Activated CD4-positive, CD25-positive, alpha-beta regulatory T cell treated with anti-CD3 and anti-CD28 coated beads, Interleukin-2, amount 50 U/mL, for 16 hours (primary cell): Measurements from ENCODE around the gene STRA6.

Source experiments
- DNase-seq: peaks from one replicate; pipeline ENCODE4 v3.0.0-alpha.2; 2020; ENCODE audit warnings: low read depth, low spot score

Gene STRA6

DNA sequence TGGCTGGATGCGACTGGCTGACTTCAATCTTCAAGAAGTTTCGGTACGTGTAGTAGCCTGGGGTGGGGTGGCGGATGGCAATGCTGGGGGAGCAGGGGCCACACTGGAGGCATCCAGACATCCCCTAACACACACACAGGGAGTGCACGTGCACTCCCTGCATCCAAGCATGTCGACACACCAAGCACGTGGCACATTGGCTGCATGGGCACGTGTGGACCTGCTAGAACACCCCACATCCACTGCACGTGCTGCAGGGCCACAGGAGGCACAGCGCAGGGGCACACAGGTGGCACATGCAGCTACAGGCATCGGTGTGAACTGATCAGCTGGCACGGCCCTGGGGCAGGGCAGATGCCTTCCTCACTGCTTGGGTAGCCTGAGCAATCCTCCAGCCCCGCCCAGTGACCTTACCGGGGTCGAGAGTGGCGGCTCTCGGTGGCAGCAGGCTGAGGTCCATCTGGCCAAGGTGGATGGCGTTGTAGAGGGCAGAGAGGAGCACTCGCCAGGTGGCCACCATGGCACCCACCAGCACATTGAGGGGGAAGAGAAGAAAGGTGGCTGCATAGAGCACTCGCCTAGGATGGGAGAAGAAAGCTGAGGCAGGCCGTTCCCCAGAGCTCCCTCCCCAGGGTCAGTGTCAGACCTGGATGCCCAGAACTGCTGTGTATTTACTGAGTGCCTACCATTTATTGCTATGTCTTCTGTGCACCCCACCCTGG, 21.5 kb downstream of the STRA6 start:
- no peak for DNase-seq

DNA sequence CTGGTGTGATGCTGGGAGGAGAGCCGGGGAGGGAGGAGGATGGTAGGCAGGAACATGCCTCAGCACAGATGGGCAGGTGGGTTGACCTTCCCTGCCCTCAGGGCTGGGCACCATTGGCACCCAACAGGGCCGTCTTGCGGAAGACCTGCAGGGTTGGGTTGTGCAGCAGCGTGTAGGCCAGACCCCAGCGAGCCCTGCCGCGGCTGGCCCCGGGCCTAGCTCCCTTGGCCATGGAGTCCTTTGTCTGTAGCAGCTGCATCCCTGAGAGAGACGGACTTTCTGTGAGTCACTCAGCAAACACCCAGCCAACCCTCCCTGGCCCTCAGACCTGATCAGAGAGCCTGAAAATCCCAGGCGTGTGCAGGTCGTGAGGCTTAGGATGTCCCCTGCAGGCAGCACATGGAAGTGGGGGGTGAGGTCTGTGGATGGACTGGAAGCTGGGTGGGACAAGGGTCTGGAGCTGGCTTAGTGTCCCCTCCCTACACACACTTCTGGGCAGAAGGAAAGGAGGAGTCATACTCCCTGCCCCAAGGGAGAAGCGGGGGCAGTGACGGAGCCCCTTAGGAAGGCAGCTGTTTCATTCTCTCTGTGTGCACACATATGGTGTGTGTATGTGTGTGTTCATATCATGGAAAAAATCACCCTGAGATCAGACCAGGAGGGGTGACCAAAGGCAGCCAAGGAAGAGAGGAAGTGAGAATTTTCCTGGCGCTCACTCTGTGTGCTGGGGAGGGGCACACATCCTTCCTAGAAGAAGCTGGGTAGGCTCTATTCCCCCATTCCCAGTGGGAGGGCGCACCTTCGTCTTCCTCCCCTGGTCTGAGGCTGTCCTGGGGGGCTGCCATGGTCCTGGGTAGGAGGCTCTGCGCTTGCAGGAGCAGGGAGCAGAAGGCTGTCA, 22.4 kb downstream of the STRA6 start:
- DNase-seq, result no peak

DNA sequence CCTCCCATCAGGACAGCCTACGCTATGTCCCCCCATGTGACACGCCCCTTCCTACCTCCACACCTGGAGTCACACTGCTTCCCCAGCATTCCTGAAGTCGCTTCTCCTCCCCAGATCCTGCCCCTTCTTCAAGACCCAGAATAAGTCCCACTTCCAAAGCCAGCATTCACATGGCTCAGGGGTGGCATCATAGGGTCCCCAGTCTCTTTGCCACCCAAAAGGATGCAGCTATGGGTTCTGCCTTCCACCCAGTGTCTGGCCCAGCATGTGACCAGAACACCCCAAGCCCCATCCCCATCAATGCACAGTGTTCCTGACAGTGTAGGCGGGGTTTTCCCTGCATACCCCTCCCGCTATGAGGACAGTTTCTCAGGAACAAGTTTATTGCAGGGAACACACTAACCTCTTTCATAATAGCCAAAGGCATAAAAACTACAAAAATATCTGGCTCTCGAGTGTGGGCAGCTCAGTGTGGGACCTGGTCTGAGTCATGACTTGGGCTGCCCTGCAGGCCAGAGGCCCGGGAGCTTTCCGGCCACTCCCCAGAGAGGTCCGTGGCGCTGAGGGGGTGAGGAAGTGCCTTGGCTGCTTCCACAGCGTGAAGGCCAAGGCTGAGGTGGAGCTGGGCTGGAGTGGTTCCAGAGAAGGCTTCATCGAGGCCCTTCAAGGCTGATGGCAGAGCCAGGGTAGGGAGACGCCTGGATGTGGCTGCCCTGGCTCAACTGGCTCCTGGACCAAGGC, 23.3 kb downstream of the STRA6 start:
- no peak for DNase-seq

DNA sequence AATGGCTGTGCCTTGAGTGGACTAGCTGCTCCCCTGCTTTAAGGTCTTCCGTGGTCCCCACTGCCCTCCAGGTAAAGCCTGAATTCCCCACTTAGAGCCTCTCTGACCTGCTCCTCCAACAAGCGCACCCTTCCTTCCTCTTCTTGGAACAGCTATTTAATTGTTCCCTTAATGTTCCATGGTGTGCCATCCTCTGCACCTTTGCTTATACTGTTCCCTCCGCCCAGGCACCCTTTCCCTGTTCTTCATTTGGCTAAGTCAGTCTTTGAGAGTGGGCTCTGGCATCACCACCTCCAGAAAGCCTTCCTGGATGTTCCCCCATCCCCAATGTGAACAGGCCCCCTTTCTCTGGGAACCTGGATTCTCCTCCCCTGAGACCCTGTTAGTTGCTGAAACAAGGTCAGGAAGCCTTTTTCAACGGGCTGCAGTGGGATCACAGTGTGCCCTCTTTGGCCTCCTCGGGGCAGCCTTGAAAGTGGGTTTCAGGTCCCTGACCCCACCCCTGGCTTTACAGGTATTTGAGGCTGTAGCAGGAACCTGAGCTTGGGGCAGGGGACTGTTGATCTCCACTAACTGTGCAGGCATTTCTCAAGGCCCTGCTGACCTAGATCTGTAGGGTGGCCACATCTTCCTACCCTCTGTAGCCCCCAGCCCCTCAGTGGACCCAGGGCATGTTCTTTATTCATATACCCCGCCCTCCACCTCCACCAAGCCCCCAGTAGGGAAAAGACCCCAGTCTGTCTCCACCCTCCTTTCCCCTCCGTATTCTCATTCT, 24.1 kb downstream of the STRA6 start:
- DNase-seq, result no peak

DNA sequence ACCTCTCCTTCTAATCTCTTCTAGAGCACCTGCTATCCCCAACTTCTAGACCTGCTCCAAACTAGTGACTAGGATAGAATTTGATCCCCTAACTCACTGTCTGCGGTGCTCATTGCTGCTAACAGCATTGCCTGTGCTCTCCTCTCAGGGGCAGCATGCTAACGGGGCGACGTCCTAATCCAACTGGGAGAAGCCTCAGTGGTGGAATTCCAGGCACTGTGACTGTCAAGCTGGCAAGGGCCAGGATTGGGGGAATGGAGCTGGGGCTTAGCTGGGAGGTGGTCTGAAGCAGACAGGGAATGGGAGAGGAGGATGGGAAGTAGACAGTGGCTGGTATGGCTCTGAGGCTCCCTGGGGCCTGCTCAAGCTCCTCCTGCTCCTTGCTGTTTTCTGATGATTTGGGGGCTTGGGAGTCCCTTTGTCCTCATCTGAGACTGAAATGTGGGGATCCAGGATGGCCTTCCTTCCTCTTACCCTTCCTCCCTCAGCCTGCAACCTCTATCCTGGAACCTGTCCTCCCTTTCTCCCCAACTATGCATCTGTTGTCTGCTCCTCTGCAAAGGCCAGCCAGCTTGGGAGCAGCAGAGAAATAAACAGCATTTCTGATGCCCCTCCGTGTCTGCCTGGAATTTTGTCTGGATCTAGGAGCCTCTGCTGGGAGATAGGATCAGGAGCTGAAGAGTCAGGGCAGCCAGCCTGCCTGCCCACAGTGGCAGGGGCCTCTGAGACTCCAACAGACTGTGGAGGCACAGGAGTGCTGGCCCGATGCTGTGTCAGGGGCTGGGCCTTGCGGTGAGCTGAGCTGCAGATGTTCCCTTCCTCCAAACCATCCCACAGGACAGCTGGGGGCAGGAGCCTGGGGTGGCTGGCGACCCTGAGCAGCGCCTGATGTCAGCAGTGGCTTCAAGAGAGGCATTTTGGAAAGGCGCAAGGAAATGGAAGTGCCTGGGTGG, 26.0 kb downstream of the STRA6 start:
- no peak for DNase-seq

DNA sequence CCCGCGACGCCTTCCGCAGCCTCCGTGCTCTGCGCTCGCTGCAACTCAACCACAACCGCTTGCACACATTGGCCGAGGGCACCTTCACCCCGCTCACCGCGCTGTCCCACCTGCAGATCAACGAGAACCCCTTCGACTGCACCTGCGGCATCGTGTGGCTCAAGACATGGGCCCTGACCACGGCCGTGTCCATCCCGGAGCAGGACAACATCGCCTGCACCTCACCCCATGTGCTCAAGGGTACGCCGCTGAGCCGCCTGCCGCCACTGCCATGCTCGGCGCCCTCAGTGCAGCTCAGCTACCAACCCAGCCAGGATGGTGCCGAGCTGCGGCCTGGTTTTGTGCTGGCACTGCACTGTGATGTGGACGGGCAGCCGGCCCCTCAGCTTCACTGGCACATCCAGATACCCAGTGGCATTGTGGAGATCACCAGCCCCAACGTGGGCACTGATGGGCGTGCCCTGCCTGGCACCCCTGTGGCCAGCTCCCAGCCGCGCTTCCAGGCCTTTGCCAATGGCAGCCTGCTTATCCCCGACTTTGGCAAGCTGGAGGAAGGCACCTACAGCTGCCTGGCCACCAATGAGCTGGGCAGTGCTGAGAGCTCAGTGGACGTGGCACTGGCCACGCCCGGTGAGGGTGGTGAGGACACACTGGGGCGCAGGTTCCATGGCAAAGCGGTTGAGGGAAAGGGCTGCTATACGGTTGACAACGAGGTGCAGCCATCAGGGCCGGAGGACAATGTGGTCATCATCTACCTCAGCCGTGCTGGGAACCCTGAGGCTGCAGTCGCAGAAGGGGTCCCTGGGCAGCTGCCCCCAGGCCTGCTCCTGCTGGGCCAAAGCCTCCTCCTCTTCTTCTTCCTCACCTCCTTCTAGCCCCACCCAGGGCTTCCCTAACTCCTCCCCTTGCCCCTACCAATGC, 27.1 kb downstream of the STRA6 start:
- no peak for DNase-seq

DNA sequence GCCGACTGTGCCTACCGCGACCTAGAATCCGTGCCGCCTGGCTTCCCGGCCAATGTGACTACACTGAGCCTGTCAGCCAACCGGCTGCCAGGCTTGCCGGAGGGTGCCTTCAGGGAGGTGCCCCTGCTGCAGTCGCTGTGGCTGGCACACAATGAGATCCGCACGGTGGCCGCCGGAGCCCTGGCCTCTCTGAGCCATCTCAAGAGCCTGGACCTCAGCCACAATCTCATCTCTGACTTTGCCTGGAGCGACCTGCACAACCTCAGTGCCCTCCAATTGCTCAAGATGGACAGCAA, 27.7 kb downstream of the STRA6 start:
- DNase-seq, result no peak

DNA sequence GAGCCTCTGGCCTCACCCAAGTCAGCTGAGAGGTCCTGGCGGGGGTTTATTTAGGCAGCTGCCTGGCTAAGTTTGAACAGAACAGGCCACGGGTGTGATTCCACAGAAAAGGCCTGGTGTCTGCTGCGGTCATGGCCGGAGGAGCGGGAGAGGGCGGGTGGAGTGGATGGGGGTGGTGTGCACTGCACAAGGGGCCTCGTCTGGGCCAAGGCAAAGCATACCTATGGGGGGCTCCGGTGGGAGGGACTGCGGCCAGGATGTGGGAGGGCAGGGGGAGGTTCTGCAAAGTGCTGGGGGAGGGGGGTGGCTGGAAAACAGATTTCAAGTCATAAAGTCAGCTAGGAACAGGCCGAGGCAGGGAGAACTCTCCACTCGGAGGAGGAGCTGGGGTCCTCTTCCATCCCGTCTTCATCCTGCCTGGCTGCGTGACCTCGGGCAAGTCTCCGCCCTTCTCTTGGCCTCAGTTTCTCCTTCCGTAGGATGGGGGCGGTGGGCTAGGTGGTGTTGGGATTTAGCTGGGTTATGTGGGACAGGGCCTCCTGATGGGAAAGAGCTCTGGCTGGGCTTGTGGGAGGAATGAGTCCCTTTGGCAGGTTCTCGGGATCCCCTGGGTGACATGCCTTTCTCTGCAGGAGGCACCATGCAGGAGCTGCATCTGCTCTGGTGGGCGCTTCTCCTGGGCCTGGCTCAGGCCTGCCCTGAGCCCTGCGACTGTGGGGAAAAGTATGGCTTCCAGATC, 28.2 kb downstream of the STRA6 start:
- no peak for DNase-seq

DNA sequence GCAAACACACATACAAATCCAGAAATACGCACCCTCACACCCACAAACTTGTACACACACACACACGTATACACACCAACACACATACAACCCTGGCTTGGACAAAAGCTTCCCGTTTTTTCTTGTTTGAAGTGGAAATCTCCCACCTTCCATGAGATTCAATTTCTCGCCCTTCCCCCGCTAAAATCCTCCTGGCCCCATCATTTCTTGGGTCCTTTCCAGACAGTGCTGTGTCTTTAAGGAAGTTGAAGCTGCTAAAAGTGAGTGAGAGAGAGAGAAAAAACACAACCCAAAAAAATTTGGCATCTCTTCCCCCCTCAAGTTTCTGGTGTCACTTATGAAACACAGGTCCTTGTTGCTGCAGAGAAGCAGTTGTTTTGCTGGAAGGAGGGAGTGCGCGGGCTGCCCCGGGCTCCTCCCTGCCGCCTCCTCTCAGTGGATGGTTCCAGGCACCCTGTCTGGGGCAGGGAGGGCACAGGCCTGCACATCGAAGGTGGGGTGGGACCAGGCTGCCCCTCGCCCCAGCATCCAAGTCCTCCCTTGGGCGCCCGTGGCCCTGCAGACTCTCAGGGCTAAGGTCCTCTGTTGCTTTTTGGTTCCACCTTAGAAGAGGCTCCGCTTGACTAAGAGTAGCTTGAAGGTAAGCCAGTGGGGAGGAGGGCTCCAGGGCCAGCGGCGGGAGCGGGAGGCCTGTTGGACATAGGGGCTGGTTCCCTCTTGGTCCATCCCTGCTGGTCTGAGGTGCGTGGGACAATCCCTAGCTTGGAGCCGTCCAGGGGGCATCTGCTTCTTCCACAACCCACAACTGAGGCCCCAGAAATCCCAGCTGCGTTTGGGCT, 29.0 kb downstream of the STRA6 start, which contains the start of gene ISLR:
Gene ISLR (plus strand): TSS at position 331 of the 839 bp plus-strand sequence. CDS start 1,149 bp downstream, outside the sequence.
- no peak for DNase-seq

DNA sequence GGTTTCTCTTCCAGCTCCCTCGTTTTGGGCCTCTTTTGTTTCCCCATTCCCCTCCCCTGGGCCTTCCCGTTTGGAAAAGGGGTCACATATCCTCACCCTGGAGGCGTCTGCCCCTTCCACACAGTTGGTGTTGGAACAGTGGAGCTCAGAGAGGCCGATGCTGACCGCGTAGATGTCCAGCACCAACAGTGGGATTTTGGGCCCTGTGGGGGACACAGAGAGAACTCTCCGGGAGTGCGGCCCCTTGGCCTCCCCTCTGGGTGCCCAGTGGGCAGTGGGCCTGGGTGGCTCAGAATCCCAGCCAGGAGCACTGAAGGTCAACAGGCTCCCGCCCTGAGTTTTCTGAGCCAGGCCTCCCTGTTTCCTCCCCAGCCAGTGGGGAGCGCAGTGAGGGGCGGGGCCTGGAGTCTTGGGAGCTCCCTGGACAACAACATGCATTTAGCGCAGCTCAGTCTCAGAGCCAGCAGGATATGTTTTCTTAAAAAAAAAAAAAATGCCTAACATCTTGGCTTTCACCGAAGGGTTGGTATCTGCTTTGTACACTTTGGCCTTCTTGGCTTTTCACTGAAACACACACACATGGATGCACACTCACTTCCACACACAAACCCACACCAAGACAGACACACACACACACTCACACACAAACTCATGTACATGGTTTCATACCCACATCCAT, 29.7 kb downstream of the STRA6 start:
- no peak for DNase-seq

DNA sequence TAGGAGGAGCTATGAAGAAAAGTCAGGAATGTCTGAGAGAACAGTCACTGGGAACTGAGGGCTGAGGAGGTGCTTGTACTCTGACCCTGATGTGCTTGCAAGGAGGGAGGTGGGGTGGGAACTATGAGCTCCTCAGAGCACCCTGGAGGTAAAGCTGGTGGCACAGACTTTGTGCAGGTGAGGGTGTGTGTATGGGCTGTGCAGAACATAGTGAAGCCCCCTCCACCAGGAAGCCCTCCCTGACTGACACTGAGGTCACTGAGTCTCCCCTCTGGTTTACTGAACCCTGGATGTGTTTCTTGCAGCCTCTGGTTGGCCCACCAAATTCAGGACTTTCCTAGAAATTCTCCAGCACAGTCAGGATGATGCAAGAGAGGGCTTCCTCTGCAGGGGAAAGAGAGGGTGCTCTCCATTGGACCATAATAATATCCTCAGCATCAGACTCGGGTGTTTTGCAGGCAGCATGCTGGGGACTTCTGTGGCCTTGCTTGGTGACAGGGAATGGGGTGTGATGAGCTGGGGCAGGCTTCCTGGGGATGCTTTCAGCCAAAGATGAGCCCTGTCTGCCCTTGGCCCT, 30.5 kb downstream of the STRA6 start:
- DNase-seq, result no peak

DNA sequence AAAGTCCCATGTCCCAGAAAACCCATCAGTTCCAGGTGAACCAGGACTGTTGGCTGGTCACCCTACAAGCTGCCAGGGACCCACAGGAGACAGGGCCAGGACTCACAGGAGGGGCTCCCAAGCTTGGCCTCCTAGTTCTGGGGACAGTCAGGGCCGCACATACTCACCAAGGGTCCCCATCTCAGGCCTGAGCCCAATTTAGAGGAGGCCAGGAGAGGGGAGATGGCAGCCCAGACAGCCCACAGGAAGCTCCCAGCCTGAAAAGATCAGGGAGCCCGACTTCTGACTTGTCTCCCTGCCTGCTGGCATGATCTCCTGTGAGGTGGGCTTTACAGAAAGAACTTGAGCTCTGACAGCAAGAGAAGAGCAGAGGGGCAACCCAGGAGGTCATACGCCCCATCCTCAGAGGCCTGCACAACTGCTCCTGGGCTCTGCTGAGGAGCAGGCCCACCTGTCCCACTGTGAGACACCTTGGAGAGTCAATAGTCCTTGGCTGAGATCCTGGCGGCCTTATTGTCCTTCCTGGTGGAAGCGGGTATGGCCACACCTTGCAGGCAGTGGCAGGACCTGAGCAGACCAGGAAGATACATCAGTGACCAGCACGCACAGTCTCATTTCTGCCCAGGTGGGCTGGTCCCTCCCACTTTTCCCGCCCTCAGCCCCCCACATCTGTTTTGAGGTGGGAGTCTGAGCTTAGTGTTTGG, 31.6 kb downstream of the STRA6 start:
- DNase-seq, result no peak

DNA sequence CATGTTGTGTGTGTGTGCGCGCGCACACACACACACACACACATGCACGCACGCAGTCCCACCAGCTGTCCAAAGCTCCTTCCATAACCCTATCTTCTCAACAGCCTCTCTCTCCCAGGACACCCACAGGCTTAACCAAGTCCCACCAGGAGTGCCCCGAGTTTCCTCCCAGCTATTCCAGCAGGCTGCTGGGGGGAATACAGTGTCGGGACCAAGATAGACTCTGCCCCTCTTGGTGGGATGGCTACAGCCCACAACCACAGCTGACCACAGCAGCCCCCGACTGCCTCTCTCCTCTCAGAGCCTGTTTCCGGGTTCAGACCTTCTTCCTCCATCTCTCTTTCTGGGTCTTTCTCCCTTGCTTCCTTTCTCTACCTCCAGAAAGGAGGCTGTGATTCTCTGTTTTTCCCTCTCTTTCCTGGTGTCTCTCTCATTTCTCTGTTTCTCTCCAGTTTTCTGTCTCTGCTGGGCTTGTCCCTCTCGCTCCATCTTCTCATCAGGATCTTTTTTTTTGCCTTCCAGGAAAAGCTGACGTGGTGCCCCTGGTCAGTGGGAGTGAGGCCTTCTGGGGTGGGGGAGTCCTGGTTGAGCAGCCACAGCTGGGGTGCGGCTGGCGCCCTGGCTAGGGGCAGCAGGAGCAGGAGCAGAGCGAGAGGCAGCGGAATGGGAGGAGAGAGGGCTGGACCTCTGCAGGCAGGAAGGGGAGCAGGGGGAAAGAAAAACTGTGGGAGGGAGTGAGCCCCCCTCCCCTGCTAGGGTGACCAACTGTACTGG, 32.3 kb downstream of the STRA6 start:
- no peak for DNase-seq

DNA sequence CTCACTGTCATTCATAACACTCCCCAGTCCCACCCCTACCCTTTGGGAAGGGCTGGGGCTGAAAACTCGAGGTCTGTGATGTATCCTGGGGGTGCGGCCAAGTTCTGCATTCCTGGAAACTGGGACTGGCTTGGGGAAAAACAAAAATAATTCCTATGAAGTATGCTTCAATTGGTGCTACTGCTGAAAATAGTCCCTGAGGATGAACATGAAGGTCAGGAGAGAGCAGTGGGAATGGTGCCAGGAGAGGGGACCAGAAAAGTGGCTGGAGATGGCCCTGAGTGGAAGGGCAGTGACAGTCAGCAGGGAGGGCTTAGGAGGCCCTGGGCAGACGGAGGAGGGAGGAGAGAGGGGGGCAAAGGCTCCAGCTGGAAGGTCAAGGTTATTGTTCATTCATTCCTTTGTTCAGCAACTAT, 33.9 kb downstream of the STRA6 start:
- DNase-seq, result no peak

DNA sequence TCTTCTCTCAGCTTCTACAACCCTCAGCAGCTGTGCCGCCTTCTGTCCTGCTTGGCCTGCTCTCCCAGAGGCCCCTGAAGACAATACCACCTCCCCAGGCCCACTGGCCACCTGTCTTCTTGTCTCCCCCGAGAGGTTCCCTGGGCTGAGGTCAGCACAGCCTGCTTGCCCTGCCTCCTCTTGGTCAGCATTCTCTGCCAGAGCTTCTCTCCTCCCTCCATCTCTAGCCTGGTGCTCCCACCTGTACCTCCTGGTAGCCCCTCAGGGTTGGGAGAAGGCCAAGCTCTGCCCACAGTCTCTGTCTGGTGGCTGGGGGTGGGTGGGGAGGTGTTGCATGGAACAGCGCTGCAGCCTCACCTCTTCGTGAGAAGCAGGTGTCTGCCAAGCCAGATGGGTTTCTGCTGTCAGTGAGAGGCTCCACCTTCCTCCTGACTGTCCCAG, 34.7 kb downstream of the STRA6 start:
- no peak for DNase-seq
